Thyroid gland (tissue), 4 donors: ENCODE results near the gene RO60. TPM values are rescaled to one million over a fixed set of nuclear protein-coding genes. Genes with fewer than 3 reads are reported as not detected.
A peak's percentile ranks its signal among the peaks of the same experiment; 100 is the strongest.

Source experiments
- DNase-seq, 2 donors: peaks; one replicate each; pipeline ENCODE4 v3.0.0-alpha.2; 2019
- H3K27ac ChIP-seq, 3 donors: fragments of 200-600 bp; sonication (generic); 1 replicate in 2 of 3; 2 replicates in 1 of 3; pipeline ENCODE4 v1.5.1; 2016 to 2019; ENCODE audit warnings: mild to moderate bottlenecking in 1 of 3, moderate library complexity in 1 of 3
- H3K27me3 ChIP-seq: fragments of 200-600 bp; sonication (generic); one replicate; pipeline ENCODE4 v1.5.1; 2019
- H3K36me3 ChIP-seq, 2 donors: fragments of 200-600 bp; sonication (generic); one replicate each; pipeline ENCODE4 v1.5.1; 2016 to 2019
- H3K4me1 ChIP-seq, 2 donors: fragments of 200-600 bp; sonication (generic); one replicate each; pipeline ENCODE4 v1.5.1; 2017 to 2019
- H3K4me3 ChIP-seq, 3 donors: fragments of 200-600 bp; sonication (generic); replicated peaks in 1 of 3; 1 replicate in 2 of 3; 2 replicates in 1 of 3; pipeline ENCODE4 v1.5.1; 2016; ENCODE audit warnings: mild to moderate bottlenecking in 1 of 3
- H3K9me3 ChIP-seq: fragments of 200-600 bp; sonication (generic); one replicate; pipeline ENCODE4 v1.5.1; 2017
- POLR2A ChIP-seq, 2 donors: fragments of 450-650 bp; IDR thresholded peaks; one replicate each; pipeline ENCODE4 v1.6.1; 2017; ENCODE audit warnings: antibody characterized with exemption in 2 of 2, mild to moderate bottlenecking in 2 of 2, moderate library complexity in 1 of 2
- WGBS, 2 donors: methylation state at CpG; one replicate each; pipeline ENCODE4 v1.1.5; 2017; 5-methylcytosine and 5-hydroxymethylcytosine counted together
- intact Hi-C: fragments of 100-400 bp; cut with DNase I; formaldehyde crosslinking; loops from one replicate; pipeline ENCODE4 v1.15.1; 2023
- total RNA-seq, 4 donors: library from RNA; depleted of rRNA; stranded (reverse); fragments of >200 nt; gene quantifications; one replicate each; pipeline ENCODE4 v1.2.3, GENCODE V29; 2016
- TF ChIP-seq, protein P1 (sequence below), 6 experiments: fragments of 200-600 bp in 3 of 6; fragments of 450-650 bp in 3 of 6; sonication (generic) in 3 of 6; IDR thresholded peaks; one replicate each; pipeline ENCODE4 v1.5.1; 2016 to 2019; ENCODE audit warnings: antibody characterized with exemption in 6 of 6, mild to moderate bottlenecking in 2 of 6, inconsistent platforms in 1 of 6, moderate library complexity in 1 of 6

Gene RO60
- total RNA-seq, 4 donors from 2014 or later, result 90.1 to 129 (median 102) TPM

DNA sequence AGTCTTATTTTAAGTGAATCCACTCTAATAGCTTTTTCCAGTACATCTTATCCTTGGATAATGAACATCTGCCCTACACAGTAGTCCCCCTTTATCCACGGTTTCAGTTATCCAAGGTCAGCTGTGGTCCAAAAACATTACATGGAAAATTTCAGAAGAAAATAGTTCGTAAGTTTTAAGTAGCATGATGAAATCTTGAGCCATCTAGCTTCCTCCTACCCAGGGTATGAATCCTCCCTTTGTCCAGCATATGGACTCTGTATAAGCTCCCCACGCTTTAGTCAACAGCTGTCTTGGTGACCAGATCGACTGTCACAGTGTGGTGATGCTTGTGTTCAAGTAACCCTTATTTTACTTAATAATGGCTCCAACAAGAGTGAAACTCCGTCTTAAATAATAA, 43.2 kb downstream of the RO60 start:
- Histone ChIP-seq H3K27me3 (no peaks in the 10 kb centered on the region), H3K36me3 (peaks cover 0 to 9% of the 10 kb centered on the region in 2 donors), H3K4me1 (peaks cover 9 to 11% of the 10 kb centered on the region in 2 donors), H3K27ac (no peak overlapping the region), H3K9me3 (no peaks in the 10 kb centered on the region), H3K4me3 (no peak overlapping the region)
- TF ChIP-seq, protein P1, sequence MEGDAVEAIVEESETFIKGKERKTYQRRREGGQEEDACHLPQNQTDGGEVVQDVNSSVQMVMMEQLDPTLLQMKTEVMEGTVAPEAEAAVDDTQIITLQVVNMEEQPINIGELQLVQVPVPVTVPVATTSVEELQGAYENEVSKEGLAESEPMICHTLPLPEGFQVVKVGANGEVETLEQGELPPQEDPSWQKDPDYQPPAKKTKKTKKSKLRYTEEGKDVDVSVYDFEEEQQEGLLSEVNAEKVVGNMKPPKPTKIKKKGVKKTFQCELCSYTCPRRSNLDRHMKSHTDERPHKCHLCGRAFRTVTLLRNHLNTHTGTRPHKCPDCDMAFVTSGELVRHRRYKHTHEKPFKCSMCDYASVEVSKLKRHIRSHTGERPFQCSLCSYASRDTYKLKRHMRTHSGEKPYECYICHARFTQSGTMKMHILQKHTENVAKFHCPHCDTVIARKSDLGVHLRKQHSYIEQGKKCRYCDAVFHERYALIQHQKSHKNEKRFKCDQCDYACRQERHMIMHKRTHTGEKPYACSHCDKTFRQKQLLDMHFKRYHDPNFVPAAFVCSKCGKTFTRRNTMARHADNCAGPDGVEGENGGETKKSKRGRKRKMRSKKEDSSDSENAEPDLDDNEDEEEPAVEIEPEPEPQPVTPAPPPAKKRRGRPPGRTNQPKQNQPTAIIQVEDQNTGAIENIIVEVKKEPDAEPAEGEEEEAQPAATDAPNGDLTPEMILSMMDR (IDR thresholded peaks at IDR 0.05), result no peak
- 94 to 97% methylated on average over 5 of the region's 5 CpGs for WGBS, 2 donors
- intact Hi-C loops, result loop anchor here (5.0 kb wide), 1 partner anchor 35 kb away; no protein-coding TSS in a partner anchor
- no peak for DNase-seq

DNA sequence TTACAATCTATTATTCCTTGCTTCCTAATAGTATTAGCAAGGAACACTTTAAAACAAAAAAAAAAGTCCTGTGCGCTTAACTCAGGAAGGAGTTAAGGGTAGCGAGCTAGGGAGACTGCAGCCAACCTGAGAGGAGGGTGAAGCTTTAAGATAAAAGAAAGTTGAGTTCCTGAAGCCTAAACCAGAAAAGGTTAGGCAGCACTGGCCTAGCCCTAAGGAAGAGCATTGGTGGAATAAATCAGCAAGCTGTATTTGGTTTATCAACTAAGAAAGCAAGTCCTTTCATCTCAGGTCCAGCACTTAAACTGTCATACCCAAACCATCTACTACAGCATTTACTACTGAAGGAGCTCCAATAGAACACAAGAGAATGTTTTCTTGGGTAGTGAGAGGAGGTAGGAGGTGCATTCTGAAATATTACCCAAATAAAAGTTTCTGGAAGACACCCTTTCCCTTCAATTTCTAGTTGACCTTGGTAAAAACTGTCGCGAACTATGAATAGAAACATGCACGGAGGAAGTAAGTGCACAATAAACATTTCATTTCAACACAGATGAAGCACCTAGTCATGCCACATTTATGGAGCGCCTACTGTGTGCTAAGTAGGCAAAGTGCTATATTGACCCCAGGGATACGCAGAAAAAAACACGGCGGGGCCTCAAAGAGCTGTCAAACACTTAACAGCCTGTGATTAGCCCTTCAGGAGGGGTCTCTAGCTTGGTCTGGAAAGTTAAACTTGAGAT, 44.5 kb downstream of the RO60 start:
- Histone ChIP-seq H3K9me3 (no peaks in the 10 kb centered on the region), H3K27me3 (no peaks in the 10 kb centered on the region), H3K36me3 (peaks cover 0 to 9% of the 10 kb centered on the region in 2 donors), H3K4me3 (peak overlapping the region; percentile 25 to 82 (median 75)), H3K27ac (peak overlapping the region; percentile 78 to 87 (median 82)), H3K4me1 (peaks cover 9 to 11% of the 10 kb centered on the region in 2 donors)
- intact Hi-C loops, result loop anchor here (5.0 kb wide), 1 partner anchor 37 kb away; no protein-coding TSS in a partner anchor
- no peak for DNase-seq
- 48 to 54% methylated on average over 9 of the region's 9 CpGs for WGBS, 2 donors
- TF ChIP-seq POLR2A (IDR thresholded peaks at IDR 0.05), result no peak
- TF ChIP-seq, protein P1 (IDR thresholded peaks at IDR 0.05), result no peak

DNA sequence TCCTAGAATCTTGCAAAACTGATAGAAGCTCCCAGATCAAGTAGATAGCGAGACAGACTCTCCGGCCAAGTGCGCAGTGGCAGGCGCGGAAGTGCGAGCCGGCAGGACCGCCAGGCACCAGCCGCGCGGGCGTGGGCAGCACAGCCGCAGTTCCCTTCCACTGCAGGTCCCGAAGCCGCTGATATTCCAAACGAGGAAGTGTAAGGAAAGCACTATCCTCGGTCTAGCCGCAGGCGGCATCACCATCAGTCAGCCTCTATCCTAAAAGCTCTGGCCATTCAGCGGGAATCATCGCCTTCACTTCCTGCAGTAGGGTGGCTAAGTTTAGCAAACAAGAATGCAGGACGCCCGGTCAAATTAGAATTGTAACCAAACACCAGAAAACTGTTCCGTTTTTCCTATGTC, 45.1 kb downstream of the RO60 start:
- H3K27ac ChIP-seq, result peak overlapping the region; percentile 78 to 87 (median 82)
- peaks cover 0 to 8% of the 10 kb centered on the region in 2 donors for H3K36me3 ChIP-seq
- no peaks in the 10 kb centered on the region for H3K9me3 ChIP-seq
- 0 to 1% methylated on average over 13 to 22 of the region's 24 CpGs for WGBS, 2 donors
- H3K4me1 ChIP-seq, result peaks cover 9 to 11% of the 10 kb centered on the region in 2 donors
- H3K4me3 ChIP-seq, result peak overlapping the region; percentile 25 to 82 (median 75)
- intact Hi-C loops, result loop anchor here (5.0 kb wide), 1 partner anchor 37 kb away; no protein-coding TSS in a partner anchor
- DNase-seq, result peak; percentile 39
- TF ChIP-seq, protein P1 (IDR thresholded peaks at IDR 0.05), result no peak
- no peak for TF ChIP-seq POLR2A (IDR thresholded peaks at IDR 0.05)
- H3K27me3 ChIP-seq, result no peaks in the 10 kb centered on the region

DNA sequence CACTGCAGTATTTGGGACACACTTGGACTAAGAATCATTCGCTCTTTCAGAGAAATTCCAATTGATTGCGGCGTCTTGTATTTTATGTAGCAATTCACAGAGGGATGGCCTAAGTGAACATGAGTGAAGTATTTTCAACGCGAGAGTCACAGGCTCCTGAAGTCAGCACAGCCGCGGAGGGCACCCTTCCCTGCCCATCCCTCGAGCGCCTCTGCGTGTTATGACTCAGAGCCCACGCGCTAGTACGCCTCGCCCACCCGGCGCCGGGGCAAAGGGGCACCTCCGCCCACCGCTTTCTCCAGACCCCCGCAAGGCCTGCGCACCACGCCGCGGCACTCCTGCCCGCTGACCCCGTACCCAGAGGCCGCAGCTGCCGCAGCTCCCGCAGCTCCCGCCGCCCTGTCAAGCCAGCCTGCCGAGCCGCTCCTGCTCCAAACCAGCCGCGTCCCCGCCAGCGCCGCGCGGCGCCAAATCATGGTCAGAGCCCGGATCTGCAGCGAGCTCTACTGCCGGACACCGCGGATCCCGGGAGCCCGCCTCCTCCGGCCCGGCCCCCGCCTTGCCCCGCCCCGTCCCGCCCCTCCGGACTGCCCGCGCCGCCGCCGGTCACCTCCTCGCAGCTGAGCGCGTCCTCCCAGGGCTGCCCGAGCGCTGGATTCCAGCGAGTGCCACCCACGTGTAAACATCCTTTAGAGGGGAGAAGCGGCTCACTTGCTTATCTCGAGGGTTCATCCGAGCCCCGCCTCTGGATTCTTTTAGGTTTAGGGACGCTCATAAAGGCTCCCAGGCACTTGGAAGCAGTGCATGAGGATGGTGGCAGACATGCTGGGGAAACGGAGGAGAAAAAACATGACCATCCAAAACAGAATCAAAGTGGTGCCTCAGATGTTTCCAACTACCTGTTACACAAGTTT, 45.8 kb downstream of the RO60 start, which contains the start of gene GLRX2:
GLRX2 (minus strand) TSS at position 508 of the 914 bp plus-strand sequence; CDS start at position 476, 32 bp downstream.
- H3K4me1 ChIP-seq, result peaks cover 9 to 11% of the 10 kb centered on the region in 2 donors
- peak; percentile 82 to 87 for DNase-seq
- H3K9me3 ChIP-seq, result no peaks in the 10 kb centered on the region
- no peaks in the 10 kb centered on the region for H3K27me3 ChIP-seq
- 2% methylated on average over 23 to 29 of the region's 73 CpGs for WGBS, 2 donors
- H3K27ac ChIP-seq, result peak within 1 kb of the TSS; percentile 78 to 87 (median 82)
- peaks cover 0 to 5% of the 10 kb centered on the region in 2 donors for H3K36me3 ChIP-seq
- H3K4me3 ChIP-seq, result peak within 1 kb of the TSS; percentile 25 to 82 (median 75)
- TF ChIP-seq, protein P1 (IDR thresholded peaks at IDR 0.05), result peak in 1 of 6 experiments; percentile 8
- peak; percentile 45 to 85 for TF ChIP-seq POLR2A (IDR thresholded peaks at IDR 0.05)
- intact Hi-C loops, result loop anchor here (5.0 kb wide), 1 partner anchor 38 kb away; no protein-coding TSS in a partner anchor
